Omental fat pad (tissue), 4 donors: ENCODE results near the gene CHST9. TPM values are rescaled to one million over a fixed set of nuclear protein-coding genes. Genes with fewer than 3 reads are reported as not detected.

Experiments
- ATAC-seq: fragments of 150-250 bp; one replicate; pipeline ENCODE4 v1.9.1; 2016; ENCODE audit warnings: mild to moderate bottlenecking, moderate library complexity; ENCODE audit not compliant: low FRiP score
- DNase-seq: peaks from one replicate; pipeline ENCODE4 v3.0.0-alpha.2; 2019; ENCODE audit warnings: low spot score
- CTCF ChIP-seq, 3 donors: fragments of 450-650 bp; IDR thresholded peaks; one replicate each; pipeline ENCODE4 v1.5.1; 2016 to 2017; ENCODE audit warnings: antibody characterized with exemption in 3 of 3, mild to moderate bottlenecking in 3 of 3, moderate library complexity in 2 of 3
- total RNA-seq, 4 donors: library from RNA; depleted of rRNA; stranded (reverse); fragments of >200 nt; gene quantifications; one replicate each; pipeline ENCODE4 v1.1.0, GENCODE V29; 2016

Gene CHST9
- total RNA-seq, 4 donors from 2014 or later, result under 0.01 TPM; not detected in 3

GRCh38 chr18:27008575-27008974, 176.5 kb downstream of the CHST9 start:
- DNase-seq (no peak), ATAC-seq (no peak)
- no peak for TF ChIP-seq CTCF (IDR thresholded peaks at IDR 0.05)

- ATAC-seq (no peak), DNase-seq (no peak)
- no peak for TF ChIP-seq CTCF (IDR thresholded peaks at IDR 0.05)
Measured at GRCh38 chr18:27007880-27008279, 177.2 kb downstream of the CHST9 start.

GRCh38 chr18:27005589-27005988, 179.5 kb downstream of the CHST9 start:
- ATAC-seq (no peak), DNase-seq (no peak)
- TF ChIP-seq CTCF (IDR thresholded peaks at IDR 0.05), result no peak

GRCh38 chr18:27004056-27004829, 180.9 kb downstream of the CHST9 start:
- DNase-seq (no peak), ATAC-seq (no peak)
- no peak for TF ChIP-seq CTCF (IDR thresholded peaks at IDR 0.05)

GRCh38 chr18:26999797-27000196, 185.3 kb downstream of the CHST9 start:
- TF ChIP-seq CTCF (IDR thresholded peaks at IDR 0.05), result no peak
- no peak for ATAC-seq
- DNase-seq, result no peak

GRCh38 chr18:26993568-26993967, 191.5 kb downstream of the CHST9 start:
- TF ChIP-seq CTCF (IDR thresholded peaks at IDR 0.05), result no peak
- ATAC-seq, result no peak
- DNase-seq, result no peak

- no peak for TF ChIP-seq CTCF (IDR thresholded peaks at IDR 0.05)
- ATAC-seq, result no peak
- DNase-seq, result no peak
Measured at GRCh38 chr18:26992926-26993325, 192.2 kb downstream of the CHST9 start.
